Trophoblast cell (in vitro differentiated cells and primary cell): ENCODE results near the gene PRKAR1B.

ENCODE experiments used
- DNase-seq, 2 donors: peaks; one replicate each; pipeline ENCODE4 v3.0.0-alpha.2; 2016
- H2AFZ ChIP-seq: 2 replicates; pipeline ENCODE4 v1.6.1; 2013; ENCODE audit warnings: low read length, moderate library complexity, mild to moderate bottlenecking; ENCODE audit not compliant: insufficient read depth, poor library complexity
- H2AK5ac ChIP-seq: 2 replicates; pipeline ENCODE4 v1.6.1; 2013; ENCODE audit warnings: mild to moderate bottlenecking, low read length
- H2BK120ac ChIP-seq: 2 replicates; pipeline ENCODE4 v1.6.1; 2013; ENCODE audit warnings: low read length, mild to moderate bottlenecking, moderate library complexity; ENCODE audit not compliant: insufficient read depth, poor library complexity
- H2BK12ac ChIP-seq: 2 replicates; pipeline ENCODE4 v1.6.1; 2013; ENCODE audit warnings: mild to moderate bottlenecking, low read length, moderate library complexity
- H2BK5ac ChIP-seq: 2 replicates; pipeline ENCODE4 v1.6.1; 2013; ENCODE audit warnings: low read length, low read depth, moderate library complexity, mild to moderate bottlenecking; ENCODE audit not compliant: poor library complexity
- H3K14ac ChIP-seq: 2 replicates; pipeline ENCODE4 v1.6.1; 2013; ENCODE audit warnings: mild to moderate bottlenecking, low read length
- H3K18ac ChIP-seq: 2 replicates; pipeline ENCODE4 v1.6.1; 2013; ENCODE audit warnings: mild to moderate bottlenecking, low read length
- H3K23ac ChIP-seq: 2 replicates; pipeline ENCODE4 v1.6.1; 2013; ENCODE audit warnings: low read length
- H3K27ac ChIP-seq: 2 replicates; pipeline ENCODE4 v1.5.1; 2013; ENCODE audit warnings: low read depth, mild to moderate bottlenecking, inconsistent platforms, low read length, moderate library complexity
- H3K27me3 ChIP-seq: 2 replicates; pipeline ENCODE4 v1.6.1; 2013; ENCODE audit warnings: inconsistent platforms, mild to moderate bottlenecking, low read length, moderate library complexity; ENCODE audit not compliant: insufficient read depth
- H3K36me3 ChIP-seq, 2 experiments: 1 replicate in 1 of 2; 2 replicates in 1 of 2; pipeline ENCODE4 v1.6.1; 2013; ENCODE audit warnings: low read length in 2 of 2, mild to moderate bottlenecking in 2 of 2, moderate library complexity in 1 of 2; ENCODE audit not compliant: insufficient read depth in 2 of 2, control insufficient read depth in 1 of 2
- H3K4ac ChIP-seq: 2 replicates; pipeline ENCODE4 v1.6.1; 2013; ENCODE audit warnings: low read depth, mild to moderate bottlenecking, low read length, moderate library complexity
- H3K4me1 ChIP-seq, 2 experiments: 1 replicate in 1 of 2; 2 replicates in 1 of 2; pipeline ENCODE4 v1.6.1; 2013; ENCODE audit warnings: low read length in 2 of 2, mild to moderate bottlenecking in 2 of 2, moderate library complexity in 1 of 2; ENCODE audit not compliant: insufficient read depth in 2 of 2, control insufficient read depth in 1 of 2
- H3K4me2 ChIP-seq: 2 replicates; pipeline ENCODE4 v1.6.1; 2013; ENCODE audit warnings: inconsistent platforms, mild to moderate bottlenecking, low read length, moderate library complexity
- H3K4me3 ChIP-seq: 2 replicates; pipeline ENCODE4 v1.5.1; 2013; ENCODE audit warnings: mild to moderate bottlenecking, low read depth, low read length, inconsistent platforms
- H3K79me1 ChIP-seq: one replicate; pipeline ENCODE4 v1.6.1; 2013; ENCODE audit warnings: low read length
- H3K79me2 ChIP-seq: 2 replicates; pipeline ENCODE4 v1.6.1; 2013; ENCODE audit warnings: low read length, mild to moderate bottlenecking; ENCODE audit not compliant: control insufficient read depth, insufficient read depth, poor library complexity
- H3K9ac ChIP-seq: 2 replicates; pipeline ENCODE4 v1.6.1; 2013; ENCODE audit warnings: mild to moderate bottlenecking, low read length
- H3K9me3 ChIP-seq: 2 replicates; pipeline ENCODE4 v1.6.1; 2013; ENCODE audit warnings: low read depth, mild to moderate bottlenecking, control low read depth, inconsistent platforms, low read length; ENCODE audit not compliant: insufficient read depth
- H4K12ac ChIP-seq: 2 replicates; pipeline ENCODE4 v1.6.1; 2013; ENCODE audit warnings: low read depth, mild to moderate bottlenecking, low read length, moderate library complexity
- H4K8ac ChIP-seq: 2 replicates; pipeline ENCODE4 v1.6.1; 2013; ENCODE audit warnings: low read depth, mild to moderate bottlenecking, low read length, moderate library complexity
- H4K91ac ChIP-seq: one replicate; pipeline ENCODE4 v1.6.1; 2013; ENCODE audit warnings: low read depth, mild to moderate bottlenecking, low read length, moderate library complexity
- WGBS: extraction: QIAGEN DNeasy Blood & Tissue Kit; methylation state at CpG from one replicate; pipeline ENCODE4 v1.1.7; 2013; ENCODE audit warnings: missing lambda C conversion rate; ENCODE audit not compliant: insufficient read length, insufficient coverage; ENCODE audit errors: extremely low coverage; 5-methylcytosine and 5-hydroxymethylcytosine counted together

Gene PRKAR1B

DNA sequence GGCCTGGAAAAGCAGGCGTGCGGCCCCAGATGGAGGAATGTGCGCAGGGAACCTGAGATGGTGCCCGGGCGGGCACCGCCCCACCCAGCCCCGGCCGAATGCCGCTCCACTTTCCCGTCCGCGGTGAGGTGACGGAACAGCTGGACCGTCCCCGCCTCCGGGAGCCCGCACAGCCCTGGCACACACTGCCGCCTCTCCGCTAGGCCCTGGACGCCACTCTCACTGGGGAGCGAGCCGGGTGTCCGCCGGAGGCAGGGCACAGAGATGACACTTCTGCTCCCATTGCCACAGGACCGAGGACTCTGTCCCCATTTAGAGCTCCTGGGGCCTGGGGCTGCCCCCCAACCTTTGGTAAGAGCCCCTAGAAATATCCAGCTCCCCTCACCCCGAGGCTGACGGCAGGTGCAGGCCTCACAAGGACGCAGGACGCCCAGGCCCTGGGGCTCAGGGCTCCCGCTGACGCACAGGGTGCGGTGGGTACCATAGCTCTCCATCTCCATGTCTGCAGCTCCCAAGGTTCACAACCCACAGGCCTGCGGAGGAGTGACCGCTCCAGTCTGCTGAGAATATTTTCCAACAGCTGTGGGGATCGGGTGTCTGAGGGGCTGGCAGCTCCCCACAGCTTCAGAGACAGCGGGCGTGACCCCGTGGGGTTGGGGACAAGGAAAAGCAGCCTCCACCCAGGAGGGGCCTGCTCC, 155.2 kb downstream of the PRKAR1B start:
- H2BK5ac ChIP-seq = no peak overlapping the region
- H3K14ac ChIP-seq = no peak overlapping the region
- H4K8ac ChIP-seq = no peak overlapping the region
- H3K4me1 ChIP-seq = no peaks in the 10 kb centered on the region
- no peak overlapping the region for H2AK5ac ChIP-seq
- no peaks in the 10 kb centered on the region for H3K79me1 ChIP-seq
- no peak overlapping the region for H2AFZ ChIP-seq
- peaks cover 3% of the 10 kb centered on the region for H3K9me3 ChIP-seq
- H3K36me3 ChIP-seq = no peaks in the 10 kb centered on the region
- no peak overlapping the region for H3K4ac ChIP-seq
- no peak overlapping the region for H2BK12ac ChIP-seq
- no peak overlapping the region for H4K12ac ChIP-seq
- H3K9ac ChIP-seq = no peak overlapping the region
- no peaks in the 10 kb centered on the region for H3K79me2 ChIP-seq
- H2BK120ac ChIP-seq = no peak overlapping the region
- H3K18ac ChIP-seq = no peak overlapping the region
- no peak overlapping the region for H3K4me2 ChIP-seq
- H3K4me3 ChIP-seq = no peak overlapping the region
- WGBS = no CpG with 5 or more reads among the region's 38 CpGs
- no peaks in the 10 kb centered on the region for H3K27me3 ChIP-seq
- no peak overlapping the region for H3K23ac ChIP-seq
- H4K91ac ChIP-seq = no peak overlapping the region
- no peak for DNase-seq
- no peak overlapping the region for H3K27ac ChIP-seq

DNA sequence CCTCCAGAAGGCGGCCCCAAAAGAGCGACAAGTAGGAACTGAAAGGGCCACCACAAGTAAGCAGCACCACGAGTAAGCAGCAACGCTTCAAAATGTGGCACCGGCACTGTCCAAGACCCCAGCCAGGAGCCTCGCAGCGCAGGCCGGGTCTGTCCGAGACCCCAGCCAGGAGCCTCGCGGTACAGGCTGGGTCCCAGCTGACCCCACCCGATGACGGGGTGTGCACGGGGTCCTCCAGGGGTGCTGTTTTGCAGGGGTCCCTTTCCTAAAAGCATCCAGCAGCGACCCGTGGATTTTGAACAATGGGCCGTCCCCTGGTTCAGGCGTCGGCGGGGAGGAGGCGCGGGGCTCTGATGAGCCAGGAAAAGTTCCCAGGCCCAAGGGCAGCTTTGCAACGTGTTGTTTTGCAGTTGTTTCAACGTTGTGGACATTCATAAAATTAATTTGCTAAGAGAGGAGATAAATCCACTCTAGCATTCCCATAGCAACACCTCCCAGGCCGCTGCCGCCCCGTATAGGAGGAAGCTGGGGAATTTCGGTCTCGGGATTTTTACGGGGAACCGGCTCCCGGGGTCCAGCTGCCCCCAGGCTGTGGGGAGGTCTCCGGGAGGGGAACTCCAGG, 155.9 kb downstream of the PRKAR1B start:
- H3K4me2 ChIP-seq = no peak overlapping the region
- no peak overlapping the region for H4K12ac ChIP-seq
- no peaks in the 10 kb centered on the region for H3K79me1 ChIP-seq
- H3K14ac ChIP-seq = no peak overlapping the region
- no peaks in the 10 kb centered on the region for H3K4me1 ChIP-seq
- H3K4me3 ChIP-seq = no peak overlapping the region
- no peak overlapping the region for H4K91ac ChIP-seq
- H3K9ac ChIP-seq = no peak overlapping the region
- DNase-seq = no peak
- H3K9me3 ChIP-seq = peaks cover 3% of the 10 kb centered on the region
- H3K27me3 ChIP-seq = no peaks in the 10 kb centered on the region
- no peaks in the 10 kb centered on the region for H3K79me2 ChIP-seq
- no CpG with 5 or more reads among the region's 33 CpGs for WGBS
- H2AFZ ChIP-seq = no peak overlapping the region
- no peak overlapping the region for H2AK5ac ChIP-seq
- no peak overlapping the region for H3K18ac ChIP-seq
- H2BK12ac ChIP-seq = no peak overlapping the region
- H3K4ac ChIP-seq = no peak overlapping the region
- H2BK120ac ChIP-seq = no peak overlapping the region
- H4K8ac ChIP-seq = no peak overlapping the region
- H3K36me3 ChIP-seq = no peaks in the 10 kb centered on the region
- no peak overlapping the region for H2BK5ac ChIP-seq
- no peak overlapping the region for H3K27ac ChIP-seq
- no peak overlapping the region for H3K23ac ChIP-seq

DNA sequence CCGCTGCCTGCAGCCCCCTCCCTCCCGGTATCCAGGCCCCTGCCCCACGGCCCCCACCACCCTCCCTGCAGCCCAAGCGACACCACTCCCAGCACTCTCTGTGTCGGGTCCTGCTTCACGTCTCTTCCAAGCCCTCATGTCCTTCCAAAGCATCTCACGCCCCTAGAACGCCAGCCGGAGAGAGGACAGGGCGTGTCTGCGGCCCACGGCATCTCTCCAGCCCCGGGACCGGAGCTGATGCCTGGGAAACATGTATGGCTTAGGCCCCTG, 156.3 kb downstream of the PRKAR1B start:
- no peak overlapping the region for H2BK120ac ChIP-seq
- H4K91ac ChIP-seq = no peak overlapping the region
- no peak overlapping the region for H3K9ac ChIP-seq
- no peak overlapping the region for H3K4me3 ChIP-seq
- no peak overlapping the region for H2BK5ac ChIP-seq
- no peak overlapping the region for H2BK12ac ChIP-seq
- DNase-seq = no peak
- H3K4me2 ChIP-seq = no peak overlapping the region
- H3K18ac ChIP-seq = no peak overlapping the region
- no peak overlapping the region for H2AK5ac ChIP-seq
- no peaks in the 10 kb centered on the region for H3K4me1 ChIP-seq
- no peak overlapping the region for H4K12ac ChIP-seq
- no peak overlapping the region for H3K4ac ChIP-seq
- no peaks in the 10 kb centered on the region for H3K36me3 ChIP-seq
- H4K8ac ChIP-seq = no peak overlapping the region
- no peak overlapping the region for H3K14ac ChIP-seq
- peaks cover 2% of the 10 kb centered on the region for H3K9me3 ChIP-seq
- H2AFZ ChIP-seq = no peak overlapping the region
- no peak overlapping the region for H3K23ac ChIP-seq
- H3K79me2 ChIP-seq = no peaks in the 10 kb centered on the region
- H3K27me3 ChIP-seq = no peaks in the 10 kb centered on the region
- WGBS = no CpG with 5 or more reads among the region's 14 CpGs
- H3K27ac ChIP-seq = no peak overlapping the region
- H3K79me1 ChIP-seq = no peaks in the 10 kb centered on the region

GRCh38 chr7:569996-570800, 156.9 kb downstream of the PRKAR1B start:
- Histone ChIP-seq H2AFZ (no peak overlapping the region), H2BK120ac (no peak overlapping the region), H3K9me3 (peaks cover 2% of the 10 kb centered on the region), H3K79me1 (no peaks in the 10 kb centered on the region), H3K4me3 (no peak overlapping the region), H3K23ac (no peak overlapping the region), H2BK12ac (no peak overlapping the region), H4K12ac (no peak overlapping the region), H3K27me3 (no peaks in the 10 kb centered on the region), H2BK5ac (no peak overlapping the region), H4K8ac (no peak overlapping the region), H3K4me2 (no peak overlapping the region), H3K4me1 (no peaks in the 10 kb centered on the region), H4K91ac (no peak overlapping the region), H3K4ac (no peak overlapping the region), H3K79me2 (no peaks in the 10 kb centered on the region), H2AK5ac (no peak overlapping the region), H3K18ac (no peak overlapping the region), H3K27ac (no peak overlapping the region), H3K14ac (no peak overlapping the region), H3K36me3 (no peaks in the 10 kb centered on the region), H3K9ac (no peak overlapping the region)
- no peak for DNase-seq
- no CpG with 5 or more reads among the region's 40 CpGs for WGBS
